NCI-H510A (cell line): Measurements from ENCODE around the gene ELFN2.

Source experiments
- DNase-seq: peaks from one replicate; lab custom pipeline; 2025; lab: John Stamatoyannopoulos, UW

Gene ELFN2

GRCh38 chr22:37426706-37427134 is 559 bp downstream of the ELFN2 start:
- DNase-seq: no peak

GRCh38 chr22:37425800-37426705 is 1.2 kb downstream of the ELFN2 start:
- DNase-seq: no peak

GRCh38 chr22:37425369-37425768 is 1.9 kb downstream of the ELFN2 start:
- no peak for DNase-seq

- no peak for DNase-seq
These were observed 4.0 kb downstream of the ELFN2 start for GRCh38 chr22:37423283-37423682.

- DNase-seq: no peak
These were observed 5.8 kb downstream of the ELFN2 start for GRCh38 chr22:37421468-37421877.

GRCh38 chr22:37420686-37421467 is 6.4 kb downstream of the ELFN2 start:
- DNase-seq: no peak

GRCh38 chr22:37419969-37420685 is 7.2 kb downstream of the ELFN2 start:
- DNase-seq: no peak

- DNase-seq: no peak
These were observed 7.8 kb downstream of the ELFN2 start for GRCh38 chr22:37419370-37419968.

GRCh38 chr22:37418627-37419369 is 8.5 kb downstream of the ELFN2 start:
- no peak for DNase-seq

- no peak for DNase-seq
These were observed 9.5 kb downstream of the ELFN2 start for GRCh38 chr22:37417677-37418348.

- DNase-seq: no peak
These were observed 10.0 kb downstream of the ELFN2 start for GRCh38 chr22:37417264-37417663.

GRCh38 chr22:37416827-37417226 is 10.5 kb downstream of the ELFN2 start:
- DNase-seq: no peak

GRCh38 chr22:37416389-37416788 is 10.9 kb downstream of the ELFN2 start:
- no peak for DNase-seq

- DNase-seq: no peak
These were observed 12.1 kb downstream of the ELFN2 start for GRCh38 chr22:37415210-37415609.

- no peak for DNase-seq
These were observed 13.0 kb downstream of the ELFN2 start for GRCh38 chr22:37414288-37414687.

- no peak for DNase-seq
These were observed 13.7 kb downstream of the ELFN2 start for GRCh38 chr22:37413546-37413945.

- no peak for DNase-seq
These were observed 14.6 kb downstream of the ELFN2 start for GRCh38 chr22:37412495-37413250.

- DNase-seq: no peak
These were observed 15.6 kb downstream of the ELFN2 start for GRCh38 chr22:37411655-37412054.

GRCh38 chr22:37410174-37411055 is 16.9 kb downstream of the ELFN2 start:
- DNase-seq: no peak
